Ureter (tissue), 1 donor: ENCODE results near the gene CFAP299. TPM values are rescaled to one million over a fixed set of nuclear protein-coding genes. Genes with fewer than 3 reads are reported as not detected.

ENCODE experiments used
- DNase-seq: peaks from one replicate; pipeline ENCODE4 v3.0.0-alpha.2; 2020; ENCODE audit warnings: low spot score
- total RNA-seq: library from RNA; stranded (reverse); gene quantifications from one replicate; pipeline ENCODE4 v1.2.4, GENCODE V29; 2023
- donor health status: DM: yes; HTN: yes; CAD: no.

Gene CFAP299
- total RNA-seq, 1 donor from 2014 or later: not detected

- DNase-seq: no peak
These were observed 587.4 kb downstream of the CFAP299 start for GRCh38 chr4:80922941-80923340.

- DNase-seq: no peak
These were observed 589.8 kb downstream of the CFAP299 start for GRCh38 chr4:80925293-80925692.

- DNase-seq: no peak
These were observed 590.9 kb downstream of the CFAP299 start for GRCh38 chr4:80926446-80926845.

- no peak for DNase-seq
These were observed 591.4 kb downstream of the CFAP299 start for GRCh38 chr4:80926891-80927290.

GRCh38 chr4:80927420-80927819 is 591.9 kb downstream of the CFAP299 start:
- no peak for DNase-seq

- no peak for DNase-seq
These were observed 596.1 kb downstream of the CFAP299 start for GRCh38 chr4:80931631-80932081.

GRCh38 chr4:80948141-80948540 is 612.6 kb downstream of the CFAP299 start:
- DNase-seq: no peak

GRCh38 chr4:80948995-80949394 is 613.5 kb downstream of the CFAP299 start:
- DNase-seq: no peak

- no peak for DNase-seq
These were observed 620.9 kb downstream of the CFAP299 start for GRCh38 chr4:80956421-80956820.

GRCh38 chr4:80963051-80963450 is 627.5 kb downstream of the CFAP299 start:
- no peak for DNase-seq

- no peak for DNase-seq
These were observed 631.8 kb downstream of the CFAP299 start for GRCh38 chr4:80967346-80967745.

- DNase-seq: no peak
These were observed 644.7 kb downstream of the CFAP299 start for GRCh38 chr4:80980239-80980638.

- DNase-seq: no peak
These were observed 650.5 kb downstream of the CFAP299 start for GRCh38 chr4:80986011-80986410.

- DNase-seq: no peak
These were observed 654.5 kb downstream of the CFAP299 start for GRCh38 chr4:80989921-80990544.

- DNase-seq: no peak
These were observed 655.3 kb downstream of the CFAP299 start for GRCh38 chr4:80990851-80991250.

GRCh38 chr4:80999943-81000342 is 664.4 kb downstream of the CFAP299 start:
- no peak for DNase-seq

GRCh38 chr4:81003597-81004111 is 668.1 kb downstream of the CFAP299 start:
- DNase-seq: no peak

- no peak for DNase-seq
These were observed 671.9 kb downstream of the CFAP299 start for GRCh38 chr4:81007417-81007816.

Other genes starting within 250 kb of the CFAP299 start
- gene PRDM8, start 138.2 kb upstream of the CFAP299 start, total RNA-seq: 8.3 TPM
- gene FGF5, start 69.1 kb upstream of the CFAP299 start, total RNA-seq: not detected